Ammon's horn (tissue), 1 donor: ENCODE measurements around the gene SPRR3.
"Not testable (repeated sequence)": the region's sequence is repeated elsewhere in the genome, so short reads cannot be mapped to it uniquely, and the experiment has no call there.

ENCODE experiments used
- DNase-seq: peaks from one replicate; pipeline ENCODE4 v3.0.0-alpha.2; 2016; ENCODE audit warnings: low spot score

SPRR3 gene

GRCh38 chr1:152983743-152984142, 17.8 kb upstream of the SPRR3 start, which contains the start of gene SPRR1A:
SPRR1A (plus strand) TSS chr1:152984081; CDS start chr1:152985231, 1,150 bp downstream.
- DNase-seq = no peak

- DNase-seq = no peak
These were observed 15.0 kb upstream of the SPRR3 start for GRCh38 chr1:152986578-152986977.

- DNase-seq = no peak
These were observed 8.4 kb upstream of the SPRR3 start for GRCh38 chr1:152993186-152993585.

- no peak for DNase-seq
These were observed 5.7 kb upstream of the SPRR3 start for GRCh38 chr1:152995842-152996241.

- peak; percentile 36 for DNase-seq
These were observed 4.7 kb upstream of the SPRR3 start for GRCh38 chr1:152996633-152997400.

- no peak for DNase-seq
These were observed 3.6 kb upstream of the SPRR3 start for GRCh38 chr1:152997901-152998300.

- no peak for DNase-seq
These were observed 3.1 kb upstream of the SPRR3 start for GRCh38 chr1:152998476-152998875.

GRCh38 chr1:152999818-153000217, 1.7 kb upstream of the SPRR3 start:
- no peak for DNase-seq

- no peak for DNase-seq
These were observed 1.3 kb upstream of the SPRR3 start for GRCh38 chr1:153000294-153000693.

- not testable (repeated sequence) for DNase-seq
These were observed 9.7 kb downstream of the SPRR3 start for GRCh38 chr1:153011235-153011758.

GRCh38 chr1:153021829-153022228, 20.3 kb downstream of the SPRR3 start:
- DNase-seq = not testable (repeated sequence)

- not testable (repeated sequence) for DNase-seq
These were observed 20.8 kb downstream of the SPRR3 start for GRCh38 chr1:153022340-153022739.

- no peak for DNase-seq
These were observed 21.6 kb downstream of the SPRR3 start for GRCh38 chr1:153023109-153023508.

GRCh38 chr1:153024413-153024812, 22.9 kb downstream of the SPRR3 start:
- no peak for DNase-seq

- DNase-seq = no peak
These were observed 24.2 kb downstream of the SPRR3 start for GRCh38 chr1:153025797-153026196.

- DNase-seq = peak; percentile 13
These were observed 27.2 kb downstream of the SPRR3 start for GRCh38 chr1:153028766-153029165.

- DNase-seq = no peak
These were observed 29.3 kb downstream of the SPRR3 start, which contains the start of gene SPRR1B for GRCh38 chr1:153030895-153031294. SPRR1B (plus strand) TSS chr1:153031203; CDS start chr1:153032346, 1,143 bp downstream.

- no peak for DNase-seq
These were observed 30.5 kb downstream of the SPRR3 start for GRCh38 chr1:153032073-153032472.

- peak; percentile 51 for DNase-seq
These were observed 31.2 kb downstream of the SPRR3 start for GRCh38 chr1:153032677-153033308.

- no peak for DNase-seq
These were observed 33.7 kb downstream of the SPRR3 start for GRCh38 chr1:153035211-153035610.

GRCh38 chr1:153040950-153041631, 39.5 kb downstream of the SPRR3 start, which contains the start of gene SPRR2D:
SPRR2D (minus strand) TSS chr1:153041120; CDS start chr1:153040346, 774 bp downstream.
- no peak for DNase-seq

GRCh38 chr1:153049211-153049610, 47.7 kb downstream of the SPRR3 start:
- DNase-seq = peak; percentile 8
